K562 (cell line): ENCODE data around the gene CCDC78. TPM values are rescaled to one million over a fixed set of nuclear protein-coding genes. Genes with fewer than 3 reads are reported as not detected.

ENCODE experiments used
- BDP1 ChIP-seq: IDR thresholded peaks from 3 replicates; pipeline ENCODE4 v1.6.1; 2011; ENCODE audit not compliant: insufficient read length, insufficient read depth
- CLOCK ChIP-seq: fragments of 250-450 bp; sonication (Bioruptor Pico); IDR thresholded peaks from 2 replicates; pipeline ENCODE4 v1.4.0; 2020; ENCODE audit warnings: mild to moderate bottlenecking, moderate library complexity, borderline replicate concordance
- CREM ChIP-seq: IDR thresholded peaks from 2 replicates; pipeline ENCODE4 v1.6.1; 2014; ENCODE audit warnings: antibody characterized with exemption, low read depth
- DDX20 ChIP-seq: fragments of 450-650 bp; IDR thresholded peaks from 2 replicates; pipeline ENCODE4 v1.6.1; 2016; ENCODE audit warnings: missing genetic modification characterization, low read depth, mild to moderate bottlenecking, missing compliant biosample characterization, moderate library complexity
- ELF2 ChIP-seq: fragments of 250-450 bp; sonication (Bioruptor Pico); IDR thresholded peaks from 2 replicates; pipeline ENCODE4 v1.5.0; 2021; ENCODE audit warnings: mild to moderate bottlenecking
- FOS ChIP-seq: IDR thresholded peaks from 3 replicates; pipeline ENCODE4 v1.6.1; 2011; ENCODE audit not compliant: insufficient read length; ENCODE audit errors: extremely low read depth
- GTF2B ChIP-seq: IDR thresholded peaks from 2 replicates; pipeline ENCODE4 v1.6.1; 2011; ENCODE audit not compliant: insufficient read length; ENCODE audit errors: extremely low read depth
- JUND ChIP-seq, 2 experiments: IDR thresholded peaks; 2 replicates in 1 of 2; 3 replicates in 1 of 2; pipeline ENCODE4 v1.6.1; 2011; ENCODE audit warnings: borderline replicate concordance in 2 of 2, low read depth in 2 of 2, low read length in 2 of 2, improper control_type of control experiment in 1 of 2, missing biosample characterization in 1 of 2, missing genetic modification characterization in 1 of 2, missing genetic modification reagents in 1 of 2
- SRF ChIP-seq, 2 experiments: fragments of 250-450, 450-650 bp in 1 of 2; sonication (Bioruptor Pico) in 1 of 2; sonication (generic) in 1 of 2; formaldehyde crosslinking; IDR thresholded peaks; 2 replicates each; pipeline versions ENCODE4 v1.5.0 to v1.5.1; 2020 to 2022; ENCODE audit warnings: mild to moderate bottlenecking in 1 of 2, missing genetic modification reagents in 1 of 2
- XRCC4 ChIP-seq: IDR thresholded peaks from one replicate; pipeline ENCODE4 v1.6.1; 2011; ENCODE audit not compliant: insufficient read depth, insufficient read length; ENCODE audit errors: extremely low read depth
- ZNF280B ChIP-seq: fragments of 250-450 bp; sonication (Bioruptor Pico); IDR thresholded peaks from 2 replicates; pipeline ENCODE4 v1.5.1; 2021; ENCODE audit warnings: mild to moderate bottlenecking
- ZNF644 ChIP-seq: fragments of 200-800 bp; sonication (Bioruptor generic); IDR thresholded peaks from 2 replicates; pipeline ENCODE4 v1.6.1; 2016; ENCODE audit warnings: low read depth, missing genetic modification characterization, missing compliant biosample characterization
- ZNF699 ChIP-seq: fragments of 250-450 bp; sonication (Bioruptor Pico); IDR thresholded peaks from 2 replicates; pipeline ENCODE4 v1.8.0; 2021; ENCODE audit warnings: mild to moderate bottlenecking, moderate library complexity; ENCODE audit not compliant: insufficient replicate concordance
- polyA plus RNA-seq, 8 experiments: library from polyadenylated mRNA; depleted of rRNA in 4 of 8; stranded (reverse) in 5 of 8; unstranded in 3 of 8; fragments of >200 nt; fragmentation: Nextera tagmentation in 2 of 8; fragmentation: Illumina TruSeq in 1 of 8; extraction: Ambion mirVana in 2 of 8; extraction: Trizol in 1 of 8; gene quantifications; 2 replicates each; pipeline versions ENCODE4 v1.2.1 to v1.2.3, GENCODE V29; 2011 to 2014; ENCODE audit warnings: inconsistent platforms in 1 of 8, missing spikeins in 1 of 8
- total RNA-seq, 7 experiments: library from RNA; depleted of rRNA in 6 of 7; stranded (reverse); fragments of >200 nt in 6 of 7; fragmentation: Illumina TruSeq in 2 of 7; extraction: Trizol in 2 of 7; gene quantifications; 2 replicates each; pipeline versions ENCODE4 v1.2.1 to v1.2.3, GENCODE V29; 2011 to 2021; ENCODE audit warnings: low replicate concordance in 1 of 7
- TF ChIP-seq, protein P1 (sequence below): fragments of 250-450 bp; sonication (Bioruptor Pico); IDR thresholded peaks from 2 replicates; pipeline ENCODE4 v1.8.0; 2022; ENCODE audit warnings: inconsistent platforms, mild to moderate bottlenecking, moderate library complexity, borderline replicate concordance
- TF ChIP-seq, protein P2 (sequence below), 2 experiments: IDR thresholded peaks; 2 replicates each; pipeline ENCODE4 v1.6.1; 2012; ENCODE audit warnings: improper control_type of control experiment in 2 of 2, low read depth in 2 of 2, low read length in 2 of 2, borderline replicate concordance in 1 of 2

Gene CCDC78
- total and polyA plus RNA-seq, 9 of the 15 experiments (the other 6 are each of a cell fraction or from before 2014, with no cell fraction given) = 0.24 to 17.7 (median 2.9) TPM

- TF ChIP-seq DDX20 (tag) (no peak), ZNF699 (no peak), ZNF280B (no peak), FOS (no peak), JUND (IDR thresholded peaks at IDR 0.05; ENCODE audit: borderline replicate concordance, low read depth, low read length) (no peak), JUND (tag; IDR thresholded peaks at IDR 0.05; ENCODE audit: borderline replicate concordance, low read depth, low read length) (no peak), GTF2B (no peak), SRF (CRISPR knock-in tag; IDR thresholded peaks at IDR 0.05) (no peak; a peak in 1 of 4 replicates), BDP1 (no peak), CREM (no peak), ZNF644 (tag) (no peak), CLOCK (no peak), XRCC4 (no peak), ELF2 (CRISPR knock-in tag) (no peak)
- TF ChIP-seq, protein P1, sequence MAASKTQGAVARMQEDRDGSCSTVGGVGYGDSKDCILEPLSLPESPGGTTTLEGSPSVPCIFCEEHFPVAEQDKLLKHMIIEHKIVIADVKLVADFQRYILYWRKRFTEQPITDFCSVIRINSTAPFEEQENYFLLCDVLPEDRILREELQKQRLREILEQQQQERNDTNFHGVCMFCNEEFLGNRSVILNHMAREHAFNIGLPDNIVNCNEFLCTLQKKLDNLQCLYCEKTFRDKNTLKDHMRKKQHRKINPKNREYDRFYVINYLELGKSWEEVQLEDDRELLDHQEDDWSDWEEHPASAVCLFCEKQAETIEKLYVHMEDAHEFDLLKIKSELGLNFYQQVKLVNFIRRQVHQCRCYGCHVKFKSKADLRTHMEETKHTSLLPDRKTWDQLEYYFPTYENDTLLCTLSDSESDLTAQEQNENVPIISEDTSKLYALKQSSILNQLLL = no peak
- TF ChIP-seq, protein P2, sequence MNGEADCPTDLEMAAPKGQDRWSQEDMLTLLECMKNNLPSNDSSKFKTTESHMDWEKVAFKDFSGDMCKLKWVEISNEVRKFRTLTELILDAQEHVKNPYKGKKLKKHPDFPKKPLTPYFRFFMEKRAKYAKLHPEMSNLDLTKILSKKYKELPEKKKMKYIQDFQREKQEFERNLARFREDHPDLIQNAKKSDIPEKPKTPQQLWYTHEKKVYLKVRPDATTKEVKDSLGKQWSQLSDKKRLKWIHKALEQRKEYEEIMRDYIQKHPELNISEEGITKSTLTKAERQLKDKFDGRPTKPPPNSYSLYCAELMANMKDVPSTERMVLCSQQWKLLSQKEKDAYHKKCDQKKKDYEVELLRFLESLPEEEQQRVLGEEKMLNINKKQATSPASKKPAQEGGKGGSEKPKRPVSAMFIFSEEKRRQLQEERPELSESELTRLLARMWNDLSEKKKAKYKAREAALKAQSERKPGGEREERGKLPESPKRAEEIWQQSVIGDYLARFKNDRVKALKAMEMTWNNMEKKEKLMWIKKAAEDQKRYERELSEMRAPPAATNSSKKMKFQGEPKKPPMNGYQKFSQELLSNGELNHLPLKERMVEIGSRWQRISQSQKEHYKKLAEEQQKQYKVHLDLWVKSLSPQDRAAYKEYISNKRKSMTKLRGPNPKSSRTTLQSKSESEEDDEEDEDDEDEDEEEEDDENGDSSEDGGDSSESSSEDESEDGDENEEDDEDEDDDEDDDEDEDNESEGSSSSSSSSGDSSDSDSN (IDR thresholded peaks at IDR 0.05; ENCODE audit: borderline replicate concordance in 1 of 2, low read depth in 2 of 2, low read length in 2 of 2) = no peak
Measured at GRCh38 chr16:678858-679813, 47.1 kb downstream of the CCDC78 start (continued).
